Measurements from ENCODE around the gene NFYC. TPM values are rescaled to one million over a fixed set of nuclear protein-coding genes. Genes with fewer than 3 reads are reported as not detected.
A peak's percentile ranks its signal among the peaks of the same experiment; 100 is the strongest.

NFYC gene
- total RNA-seq, 2 experiments from 2014 or later, result 85.7 to 99.2 TPM

DNA sequence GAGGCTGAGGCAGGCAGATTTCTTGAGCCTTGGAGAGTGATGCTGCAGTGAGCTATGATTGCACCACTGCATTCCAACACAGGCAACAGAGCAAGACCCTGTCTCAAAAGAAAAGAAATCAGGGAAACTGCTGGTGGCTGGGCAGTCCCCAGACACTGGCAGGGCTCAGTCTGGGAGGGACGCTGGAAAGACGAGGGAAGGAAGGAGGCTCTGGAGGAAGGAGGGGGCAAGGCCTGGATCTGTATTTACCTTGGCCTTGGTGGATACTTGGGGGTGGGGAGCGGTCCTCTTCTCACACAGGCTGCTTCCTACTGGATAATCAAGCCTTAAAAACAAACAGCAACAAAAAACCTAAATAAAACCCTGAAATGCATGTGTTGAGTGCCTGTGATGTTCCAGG, 116.5 kb downstream of the NFYC start:
- Mint-ChIP-seq H3K27ac (peak overlapping the region; percentile 63), H3K4me1 (peaks cover 21% of the 10 kb centered on the region), H3K27me3 (no peaks in the 10 kb centered on the region), H3K9me3 (no peaks in the 10 kb centered on the region), H3K36me3 (ENCODE audit: low read depth) (no peaks in the 10 kb centered on the region), H3K4me3 (no peak overlapping the region)
- DNase-seq, result no peak
- ChIA-PET POLR2A (interaction anchor here (0.5 kb wide), 1 partner anchor 383 kb away, joined by 3 read pairs; no protein-coding TSS in a partner anchor), CTCF (interaction anchor here (1.5 to 1.9 kb wide), 2 partner anchors 12 to 19 kb away, joined by 5 to 6 read pairs; no protein-coding TSS in a partner anchor)

- H3K27ac Mint-ChIP-seq, result no peak overlapping the region
- H3K4me1 Mint-ChIP-seq, result peaks cover 21% of the 10 kb centered on the region
- no peak for DNase-seq
- ChIA-PET CTCF (interaction anchor here (0.7 to 1.9 kb wide), 6 partner anchors 11 to 42 kb away, joined by 3 to 6 read pairs (median 4); no protein-coding TSS in a partner anchor), POLR2A (no interaction called here)
- no peaks in the 10 kb centered on the region for H3K27me3 Mint-ChIP-seq
- H3K36me3 Mint-ChIP-seq (ENCODE audit: low read depth), result no peaks in the 10 kb centered on the region
- no peaks in the 10 kb centered on the region for H3K9me3 Mint-ChIP-seq
- no peak overlapping the region for H3K4me3 Mint-ChIP-seq
These were observed 116.9 kb downstream of the NFYC start for GRCh38 chr1:40808444-40808843.

DNA sequence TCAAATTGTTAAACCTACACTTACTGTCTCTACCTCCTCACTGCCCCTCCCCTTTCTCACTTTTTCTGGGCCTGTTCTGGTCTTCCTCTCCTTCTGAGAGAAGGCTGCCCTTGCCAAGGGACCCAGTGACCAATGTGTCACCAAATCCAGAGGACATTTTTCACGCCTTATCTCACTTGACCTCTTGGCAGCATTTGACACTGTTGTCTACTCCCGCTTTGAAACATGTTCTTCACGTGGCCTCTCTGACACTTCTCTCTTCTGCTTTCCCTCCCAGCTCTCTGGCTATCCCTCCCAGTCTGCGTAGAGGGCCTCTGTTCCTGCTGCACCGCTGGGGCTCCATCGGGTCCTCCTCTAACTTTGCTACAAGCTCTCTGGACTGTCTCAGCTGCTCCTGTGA, 117.4 kb downstream of the NFYC start:
- no peak for DNase-seq
- no peaks in the 10 kb centered on the region for H3K9me3 Mint-ChIP-seq
- CTCF ChIA-PET, result interaction anchor here (0.7 to 1.9 kb wide), 7 partner anchors 11 to 42 kb away, joined by 3 to 6 read pairs (median 4); no protein-coding TSS in a partner anchor
- no peaks in the 10 kb centered on the region for H3K36me3 Mint-ChIP-seq (ENCODE audit: low read depth)
- no peaks in the 10 kb centered on the region for H3K27me3 Mint-ChIP-seq
- H3K27ac Mint-ChIP-seq, result peak overlapping the region; percentile 27
- POLR2A ChIA-PET, result no interaction called here
- H3K4me1 Mint-ChIP-seq, result peaks cover 21% of the 10 kb centered on the region
- H3K4me3 Mint-ChIP-seq, result no peak overlapping the region

GRCh38 chr1:40810927-40811326, 119.4 kb downstream of the NFYC start:
- no peaks in the 10 kb centered on the region for H3K9me3 Mint-ChIP-seq
- ChIA-PET CTCF (interaction anchor here (0.9 kb wide), 1 partner anchor 119 kb away, joined by 4 read pairs; the partner anchor contains the start of gene NFYC), POLR2A (no interaction called here)
- H3K27me3 Mint-ChIP-seq, result no peaks in the 10 kb centered on the region
- H3K36me3 Mint-ChIP-seq (ENCODE audit: low read depth), result no peaks in the 10 kb centered on the region
- H3K4me3 Mint-ChIP-seq, result no peak overlapping the region
- peaks cover 21% of the 10 kb centered on the region for H3K4me1 Mint-ChIP-seq
- H3K27ac Mint-ChIP-seq, result no peak overlapping the region
- no peak for DNase-seq

GRCh38 chr1:40815420-40815819, 123.9 kb downstream of the NFYC start:
- no peak overlapping the region for H3K27ac Mint-ChIP-seq
- CTCF ChIA-PET, result interaction anchor here (1.2 to 2.0 kb wide), 2 partner anchors 12 to 13 kb away, joined by 5 read pairs; no protein-coding TSS in a partner anchor
- H3K4me1 Mint-ChIP-seq, result peaks cover 22% of the 10 kb centered on the region
- peaks cover 8% of the 10 kb centered on the region for H3K27me3 Mint-ChIP-seq
- no peaks in the 10 kb centered on the region for H3K36me3 Mint-ChIP-seq (ENCODE audit: low read depth)
- POLR2A ChIA-PET, result no interaction called here
- H3K4me3 Mint-ChIP-seq, result no peak overlapping the region
- DNase-seq, result no peak
- no peaks in the 10 kb centered on the region for H3K9me3 Mint-ChIP-seq

- Mint-ChIP-seq H3K4me3 (peak overlapping the region; percentile 67), H3K27me3 (peaks cover 8% of the 10 kb centered on the region), H3K36me3 (ENCODE audit: low read depth) (no peaks in the 10 kb centered on the region), H3K27ac (peak overlapping the region; percentile 89), H3K4me1 (peaks cover 19% of the 10 kb centered on the region), H3K9me3 (no peaks in the 10 kb centered on the region)
- CTCF ChIA-PET, result interaction anchor here (0.5 to 1.3 kb wide), 3 partner anchors 15 to 118 kb away, joined by 3 to 6 read pairs (median 5); no protein-coding TSS in a partner anchor
- DNase-seq, result no peak
- POLR2A ChIA-PET, result no interaction called here
These were observed 126.3 kb downstream of the NFYC start for GRCh38 chr1:40817791-40818263.

DNA sequence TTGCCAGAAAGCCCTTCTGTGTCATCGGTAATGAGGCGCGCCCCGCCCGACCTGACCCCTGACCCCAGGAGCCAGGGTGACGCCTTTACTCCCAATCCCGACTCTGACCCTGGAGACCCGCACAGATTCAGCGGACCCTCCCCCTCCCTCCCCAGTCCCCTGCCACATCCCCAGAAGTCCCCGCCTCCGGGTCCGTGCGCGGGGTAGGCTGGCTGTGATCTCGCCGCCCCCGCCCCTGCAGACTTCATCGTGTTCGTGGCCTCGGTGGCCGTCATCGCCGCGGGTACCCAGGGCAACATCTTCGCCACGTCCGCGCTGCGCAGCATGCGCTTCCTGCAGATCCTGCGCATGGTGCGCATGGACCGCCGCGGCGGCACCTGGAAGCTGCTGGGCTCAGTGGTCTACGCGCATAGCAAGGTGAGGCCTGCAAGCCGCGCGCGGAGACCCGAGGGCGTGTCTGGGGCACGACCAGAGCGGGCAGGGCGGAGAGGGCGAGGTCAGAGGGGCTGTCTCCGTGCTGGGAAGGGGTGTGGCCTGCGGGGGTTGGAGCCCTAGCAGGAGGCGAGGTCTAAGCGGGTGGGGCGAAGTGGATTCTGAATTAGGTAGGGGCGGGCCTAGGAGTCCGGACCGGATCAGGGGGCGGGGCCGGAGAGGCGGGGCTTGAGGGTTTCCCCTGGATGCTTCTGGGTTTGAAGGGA, 126.9 kb downstream of the NFYC start:
- H3K27ac Mint-ChIP-seq, result peak overlapping the region; percentile 89
- CTCF ChIA-PET, result interaction anchor here (0.5 to 0.9 kb wide), 2 partner anchors 44 to 117 kb away, joined by 3 to 6 read pairs; no protein-coding TSS in a partner anchor

DNA sequence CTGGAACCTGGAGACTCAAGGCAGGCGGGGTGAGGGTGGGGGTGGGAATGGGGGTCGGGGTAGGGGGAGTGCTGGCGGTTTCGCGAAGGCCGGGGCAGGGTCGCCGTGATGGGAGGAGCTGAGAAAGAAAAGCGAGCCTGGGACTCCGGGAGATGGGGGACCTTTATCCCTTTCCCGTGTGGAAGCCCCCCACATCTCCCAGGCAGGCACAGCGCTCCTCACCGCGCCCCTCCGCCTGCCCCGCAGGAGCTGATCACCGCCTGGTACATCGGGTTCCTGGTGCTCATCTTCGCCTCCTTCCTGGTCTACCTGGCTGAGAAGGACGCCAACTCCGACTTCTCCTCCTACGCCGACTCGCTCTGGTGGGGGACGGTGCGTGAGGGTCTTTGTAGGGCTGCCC, 127.6 kb downstream of the NFYC start:
- peaks cover 19% of the 10 kb centered on the region for H3K4me1 Mint-ChIP-seq
- peak overlapping the region; percentile 20 for H3K4me3 Mint-ChIP-seq
- H3K27ac Mint-ChIP-seq, result no peak overlapping the region
- CTCF ChIA-PET, result interaction anchor here (0.9 kb wide), 1 partner anchor 45 kb away, joined by 3 read pairs; no protein-coding TSS in a partner anchor
- POLR2A ChIA-PET, result no interaction called here
- DNase-seq, result no peak
- peaks cover 8% of the 10 kb centered on the region for H3K27me3 Mint-ChIP-seq
- H3K36me3 Mint-ChIP-seq (ENCODE audit: low read depth), result no peaks in the 10 kb centered on the region
- no peaks in the 10 kb centered on the region for H3K9me3 Mint-ChIP-seq

More for the DNA sequence above, 126.9 kb downstream of the NFYC start:
- Mint-ChIP-seq H3K9me3 (no peaks in the 10 kb centered on the region), H3K4me1 (peaks cover 19% of the 10 kb centered on the region), H3K27me3 (peaks cover 8% of the 10 kb centered on the region), H3K4me3 (peak overlapping the region; percentile 67), H3K36me3 (ENCODE audit: low read depth) (no peaks in the 10 kb centered on the region)
- peak; percentile 90 for DNase-seq
- POLR2A ChIA-PET, result no interaction called here

DNA sequence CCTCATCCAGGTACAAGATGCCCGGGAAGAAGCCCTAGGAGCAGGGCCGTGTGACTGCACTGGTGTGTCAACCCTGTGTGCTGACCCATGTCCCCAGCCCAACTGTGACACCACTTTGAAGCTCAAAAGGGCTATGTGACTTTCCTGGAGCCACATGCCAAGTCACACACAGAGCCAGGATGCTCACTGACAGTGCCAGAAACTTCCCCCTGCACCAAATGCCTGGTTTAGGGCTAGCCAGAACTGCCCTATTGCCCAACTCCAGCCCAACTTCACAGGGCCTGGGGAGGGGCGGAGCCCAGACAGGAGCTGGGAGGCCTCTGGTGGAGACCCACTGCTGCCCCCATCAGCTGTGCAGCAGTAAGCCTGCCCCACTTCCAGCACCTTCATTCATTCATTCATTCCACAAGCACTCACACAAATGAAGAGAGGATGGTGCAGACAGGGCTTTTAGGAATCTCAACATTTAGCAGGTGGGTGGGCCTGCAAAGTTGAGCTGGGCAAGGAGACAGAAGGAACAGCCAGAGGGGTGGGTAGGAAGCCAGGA, 128.8 kb downstream of the NFYC start:
- DNase-seq, result no peak
- Mint-ChIP-seq H3K27me3 (peaks cover 8% of the 10 kb centered on the region), H3K9me3 (no peaks in the 10 kb centered on the region), H3K36me3 (ENCODE audit: low read depth) (no peaks in the 10 kb centered on the region), H3K27ac (no peak overlapping the region), H3K4me1 (peaks cover 26% of the 10 kb centered on the region), H3K4me3 (no peak overlapping the region)
- ChIA-PET POLR2A (no interaction called here), CTCF (interaction anchor here (0.8 to 1.1 kb wide), 6 partner anchors 8 to 34 kb away, joined by 3 to 5 read pairs (median 3); no protein-coding TSS in a partner anchor)

Small RNA genes lying within 50 kb of the gene (microRNA-seq; reads per million reads assigned to microRNA genes)
- gene MIR30C1 (ENCODE audit: borderline microRNAs expressed, borderline replicate concordance), result 29.1 reads per million, percentile 55 among the genes with 10 or more reads in this experiment
- gene MIR30E (ENCODE audit: borderline microRNAs expressed, borderline replicate concordance), result 8,711 reads per million, percentile 96 among the genes with 10 or more reads in this experiment

Other genes with a start within 250 kb of the NFYC start
- gene ZFP69B, start 241.2 kb upstream of the NFYC start, total RNA-seq, result 1 to 10 TPM; 3.0 to 3.5 TPM
- gene ZFP69, start 214.4 kb upstream of the NFYC start, total RNA-seq, result 1 to 10 TPM; 2.5 to 2.7 TPM
- 10 to 100 TPM; 16.3 to 16.8 TPM for gene EXO5, start 182.9 kb upstream of the NFYC start, total RNA-seq
- gene ZNF684, start 160.1 kb upstream of the NFYC start, total RNA-seq, result 1 to 10 TPM; 5.5 to 8.8 TPM
- 1 to 10 TPM; 4.0 to 5.4 TPM for gene RIMS3, start 26.0 kb upstream of the NFYC start, total RNA-seq
- gene KCNQ4, start 92.1 kb downstream of the NFYC start, total RNA-seq, result under 1 TPM; 0.23 to 0.52 TPM
- 1 to 10 TPM; 4.1 to 6.8 TPM for gene CITED4, start 170.7 kb downstream of the NFYC start, total RNA-seq